ENCODE data around the gene SORBS1. TPM values are rescaled to one million over a fixed set of nuclear protein-coding genes. Genes with fewer than 3 reads are reported as not detected.

Gene SORBS1
- total RNA-seq, 1 donor from 2014 or later: 426 TPM

DNA sequence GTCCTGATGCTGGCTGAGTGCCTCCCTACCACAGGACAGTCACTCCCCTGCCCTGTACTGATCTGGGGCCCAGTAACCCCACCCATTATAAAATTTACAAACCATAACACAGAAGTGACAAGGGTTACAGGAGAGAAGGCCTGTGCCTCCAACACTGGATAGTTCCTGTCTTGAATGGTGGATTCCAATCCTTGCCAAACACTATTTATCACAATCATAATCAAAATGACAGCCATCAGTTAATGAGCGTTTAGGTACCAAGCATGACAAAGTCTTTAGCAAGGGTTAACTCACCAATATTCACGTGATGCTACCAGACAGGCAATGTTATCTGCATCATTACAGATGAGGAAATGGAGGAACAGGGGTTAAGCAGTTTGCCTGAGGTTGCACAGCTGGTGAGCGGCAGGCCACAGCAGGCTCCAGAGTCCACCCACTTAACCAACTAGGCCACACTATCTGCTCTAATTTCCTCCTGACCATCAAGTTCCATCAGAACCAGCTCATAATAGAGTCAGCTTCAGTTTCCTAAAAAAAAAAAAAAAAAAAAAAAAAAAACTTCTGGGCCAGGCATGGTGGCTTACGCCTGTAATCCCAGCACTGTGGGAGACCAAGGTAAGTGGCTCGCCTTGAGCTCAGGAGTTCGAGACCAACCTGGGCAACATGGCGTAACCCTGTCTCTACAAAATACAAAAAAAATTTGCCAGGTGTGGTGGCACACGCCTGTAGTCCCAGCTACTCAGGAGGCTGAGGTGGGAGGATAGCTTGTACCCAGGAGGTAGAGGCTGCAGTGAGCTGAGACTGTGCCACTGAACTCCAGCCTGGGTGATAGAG, 284.6 kb downstream of the SORBS1 start:
- DNase-seq (ENCODE audit: low spot score): no peak

- peak; percentile 48 for DNase-seq (ENCODE audit: low spot score)
These were observed 285.3 kb downstream of the SORBS1 start for GRCh38 chr10:95275726-95276366.

DNA sequence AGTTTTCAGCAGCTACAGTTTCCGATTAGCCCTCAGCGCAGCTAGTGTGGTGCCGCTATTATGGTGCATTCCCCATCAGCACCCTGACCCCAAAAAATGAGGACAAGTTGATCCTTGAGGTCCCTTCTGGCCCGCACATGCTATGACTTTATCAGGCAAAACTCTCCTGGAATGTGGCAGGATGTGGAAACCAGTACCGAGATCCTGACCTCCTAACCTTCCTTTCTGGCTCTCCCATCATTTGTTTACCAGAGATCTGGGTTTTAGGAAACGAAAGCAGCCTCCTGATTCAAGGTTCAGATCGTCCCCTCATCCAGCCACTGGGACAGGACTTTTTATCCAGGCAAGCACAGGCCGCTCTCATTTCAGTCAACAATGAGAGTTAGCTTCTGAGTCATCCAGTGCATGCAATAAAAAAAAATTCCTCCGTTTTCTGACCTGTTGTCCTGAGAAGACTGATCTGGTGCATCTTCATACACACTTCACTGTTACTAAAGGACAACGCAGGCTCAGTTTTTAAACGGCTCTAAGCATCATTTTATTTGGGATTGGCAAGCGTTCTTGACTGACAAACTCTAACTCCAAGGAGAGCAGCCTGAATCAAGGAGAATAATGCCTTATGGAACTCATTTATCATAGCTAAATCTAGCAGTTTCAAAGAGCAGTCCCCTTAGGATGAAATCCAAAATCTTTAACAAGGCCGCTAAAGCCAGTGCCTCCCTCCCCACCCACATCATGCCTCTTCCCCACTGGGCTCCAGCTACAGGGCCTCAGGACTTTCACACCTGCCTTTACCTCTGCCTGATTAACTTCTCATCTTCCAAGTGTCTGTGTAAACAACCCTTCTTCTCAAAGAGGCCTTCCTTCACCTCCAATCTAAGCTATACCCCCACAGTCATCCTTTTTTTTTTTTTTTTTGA, 287.5 kb downstream of the SORBS1 start:
- DNase-seq (ENCODE audit: low spot score): peak; percentile 69

DNA sequence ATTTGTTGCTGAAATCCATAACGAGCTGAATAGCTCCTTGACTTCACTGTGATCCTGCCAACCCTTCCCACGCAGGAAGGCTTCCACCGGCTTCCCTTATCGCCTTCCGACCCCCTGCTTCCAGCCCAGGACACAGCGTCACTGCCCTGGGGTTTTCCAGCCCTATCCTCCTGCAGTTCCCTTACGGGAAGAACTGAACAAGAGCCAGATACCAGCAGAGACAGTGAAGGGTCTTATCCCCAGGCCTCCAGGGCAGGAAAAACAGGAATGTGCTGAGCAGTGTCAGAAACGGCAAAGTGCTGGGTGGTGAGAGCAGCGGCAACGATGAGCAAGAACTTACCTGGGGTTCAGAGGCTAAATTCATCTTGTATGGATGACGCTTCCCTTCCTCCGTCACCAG, 292.7 kb downstream of the SORBS1 start:
- DNase-seq (ENCODE audit: low spot score): peak; percentile 84

- DNase-seq (ENCODE audit: low spot score): no peak
These were observed 293.9 kb downstream of the SORBS1 start for GRCh38 chr10:95267251-95267650.

GRCh38 chr10:95266674-95267095, 294.5 kb downstream of the SORBS1 start:
- DNase-seq (ENCODE audit: low spot score): peak; percentile 94

DNA sequence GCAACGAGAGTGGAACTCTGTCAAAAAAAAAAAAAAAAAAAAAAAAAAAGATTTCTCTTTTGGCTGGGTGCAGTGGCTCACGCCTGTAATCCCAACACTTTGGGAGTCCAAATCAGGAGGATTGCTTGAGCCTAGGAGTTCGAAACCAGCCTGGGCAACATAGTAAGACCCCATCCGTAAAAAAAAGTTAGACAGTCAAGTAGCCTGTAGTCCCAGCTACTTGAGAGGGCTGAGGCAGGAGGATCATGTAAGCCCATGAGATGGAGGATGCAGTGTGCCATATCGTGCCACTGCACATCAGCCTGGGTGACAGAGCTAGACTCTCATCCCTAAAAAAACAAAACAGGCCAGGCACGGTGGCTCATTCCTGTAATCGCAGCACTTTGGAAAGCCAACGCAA, 295.6 kb downstream of the SORBS1 start:
- DNase-seq (ENCODE audit: low spot score): no peak

- peak; percentile 58 for DNase-seq (ENCODE audit: low spot score)
These were observed 296.7 kb downstream of the SORBS1 start for GRCh38 chr10:95264227-95265051.

- DNase-seq (ENCODE audit: low spot score): no peak
These were observed 297.3 kb downstream of the SORBS1 start for GRCh38 chr10:95263864-95264226.

DNA sequence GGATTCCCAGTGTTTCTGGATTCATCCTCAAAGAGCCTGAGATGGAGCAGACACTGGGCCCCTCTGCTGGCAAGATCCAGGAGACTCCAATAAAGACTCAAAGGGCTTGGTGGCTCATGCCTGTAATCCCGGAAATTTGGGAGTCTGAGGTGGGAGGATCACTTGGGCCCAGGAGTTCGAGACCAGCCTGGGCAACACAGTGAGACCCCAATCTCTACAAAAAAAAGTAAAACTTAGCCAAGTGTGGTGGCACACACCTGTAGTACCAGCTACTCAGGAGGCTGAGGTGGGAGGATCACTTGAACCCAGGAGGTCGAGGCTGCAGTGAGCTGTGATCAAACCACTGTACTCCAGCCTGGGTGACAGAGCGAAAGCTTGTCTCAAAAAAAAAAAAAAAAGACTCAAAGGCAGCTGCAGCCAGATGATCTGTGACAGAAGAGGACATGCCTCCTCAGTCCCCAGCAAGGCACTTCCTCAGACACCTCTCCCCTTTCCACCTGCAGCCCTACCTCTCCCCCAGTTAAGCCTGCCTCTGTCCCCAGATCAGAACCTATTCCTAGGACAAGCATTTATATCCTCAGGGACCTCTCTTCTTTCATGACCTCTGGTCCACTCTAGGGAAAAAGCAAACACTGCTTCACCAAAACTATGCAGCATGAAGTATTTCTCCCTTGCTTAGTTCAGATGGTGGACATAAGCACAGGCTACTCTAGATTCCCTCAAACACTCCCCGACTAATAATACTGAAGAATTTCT, 298.2 kb downstream of the SORBS1 start:
- DNase-seq (ENCODE audit: low spot score): no peak

GRCh38 chr10:95261926-95262325, 299.2 kb downstream of the SORBS1 start:
- DNase-seq (ENCODE audit: low spot score): no peak

Other genes starting within 250 kb of the SORBS1 start
- gene ALDH18A1, start 95.3 kb upstream of the SORBS1 start, total RNA-seq (ENCODE audit: insufficient read depth, low replicate concordance): 168 TPM
- gene TCTN3, start 132.6 kb upstream of the SORBS1 start, total RNA-seq (ENCODE audit: insufficient read depth, low replicate concordance): 12.8 TPM
- 141 TPM for gene ENTPD1, start 194.8 kb upstream of the SORBS1 start, total RNA-seq (ENCODE audit: insufficient read depth, low replicate concordance)